ENCODE results near the gene MAP4. TPM values are rescaled to one million over a fixed set of nuclear protein-coding genes. Genes with fewer than 3 reads are reported as not detected.
A peak's percentile ranks its signal among the peaks of the same experiment; 100 is the strongest.
"Not testable (repeated sequence)": the region's sequence is repeated elsewhere in the genome, so short reads cannot be mapped to it uniquely, and the experiment has no call there.

The MAP4 gene
- total RNA-seq, 1 donor from 2014 or later: 319 TPM

- peaks cover 12% of the 10 kb centered on the region for H3K27me3 Mint-ChIP-seq (ENCODE audit: unreplicated experiment)
- H3K27ac Mint-ChIP-seq (ENCODE audit: unreplicated experiment): no peak overlapping the region
- TF ChIP-seq, protein P1, sequence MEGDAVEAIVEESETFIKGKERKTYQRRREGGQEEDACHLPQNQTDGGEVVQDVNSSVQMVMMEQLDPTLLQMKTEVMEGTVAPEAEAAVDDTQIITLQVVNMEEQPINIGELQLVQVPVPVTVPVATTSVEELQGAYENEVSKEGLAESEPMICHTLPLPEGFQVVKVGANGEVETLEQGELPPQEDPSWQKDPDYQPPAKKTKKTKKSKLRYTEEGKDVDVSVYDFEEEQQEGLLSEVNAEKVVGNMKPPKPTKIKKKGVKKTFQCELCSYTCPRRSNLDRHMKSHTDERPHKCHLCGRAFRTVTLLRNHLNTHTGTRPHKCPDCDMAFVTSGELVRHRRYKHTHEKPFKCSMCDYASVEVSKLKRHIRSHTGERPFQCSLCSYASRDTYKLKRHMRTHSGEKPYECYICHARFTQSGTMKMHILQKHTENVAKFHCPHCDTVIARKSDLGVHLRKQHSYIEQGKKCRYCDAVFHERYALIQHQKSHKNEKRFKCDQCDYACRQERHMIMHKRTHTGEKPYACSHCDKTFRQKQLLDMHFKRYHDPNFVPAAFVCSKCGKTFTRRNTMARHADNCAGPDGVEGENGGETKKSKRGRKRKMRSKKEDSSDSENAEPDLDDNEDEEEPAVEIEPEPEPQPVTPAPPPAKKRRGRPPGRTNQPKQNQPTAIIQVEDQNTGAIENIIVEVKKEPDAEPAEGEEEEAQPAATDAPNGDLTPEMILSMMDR (IDR thresholded peaks at IDR 0.05; ENCODE audit: partially characterized antibody, unreplicated experiment): no peak
- peaks cover 3% of the 10 kb centered on the region for H3K9me3 Mint-ChIP-seq (ENCODE audit: unreplicated experiment)
- peaks cover 2% of the 10 kb centered on the region for H3K4me1 Mint-ChIP-seq (ENCODE audit: low read depth, unreplicated experiment)
- no peak for DNase-seq
- no peaks in the 10 kb centered on the region for H3K36me3 Mint-ChIP-seq (ENCODE audit: unreplicated experiment)
- no peak overlapping the region for H3K4me3 Mint-ChIP-seq (ENCODE audit: unreplicated experiment)
Observed at GRCh38 chr3:47841786-47842349, 174.3 kb downstream of the MAP4 start.

GRCh38 chr3:47838503-47838902 lies 177.7 kb downstream of the MAP4 start:
- no peak for DNase-seq
- TF ChIP-seq, protein P1 (IDR thresholded peaks at IDR 0.05; ENCODE audit: partially characterized antibody, unreplicated experiment): no peak
- Mint-ChIP-seq H3K4me1 (ENCODE audit: low read depth, unreplicated experiment) (peaks cover 2% of the 10 kb centered on the region), H3K27ac (ENCODE audit: unreplicated experiment) (no peak overlapping the region), H3K36me3 (ENCODE audit: unreplicated experiment) (no peaks in the 10 kb centered on the region), H3K9me3 (ENCODE audit: unreplicated experiment) (peaks cover 2% of the 10 kb centered on the region), H3K27me3 (ENCODE audit: unreplicated experiment) (peaks cover 9% of the 10 kb centered on the region), H3K4me3 (ENCODE audit: unreplicated experiment) (no peak overlapping the region)

GRCh38 chr3:47836986-47837385 lies 179.2 kb downstream of the MAP4 start:
- H3K4me1 Mint-ChIP-seq (ENCODE audit: low read depth, unreplicated experiment): peaks cover 2% of the 10 kb centered on the region

GRCh38 chr3:47829482-47829881 lies 186.7 kb downstream of the MAP4 start:
- H3K9me3 Mint-ChIP-seq (ENCODE audit: unreplicated experiment); H3K4me1 Mint-ChIP-seq (ENCODE audit: low read depth, unreplicated experiment); H3K27ac Mint-ChIP-seq (ENCODE audit: unreplicated experiment); H3K4me3 Mint-ChIP-seq (ENCODE audit: unreplicated experiment); H3K36me3 Mint-ChIP-seq (ENCODE audit: unreplicated experiment); H3K27me3 Mint-ChIP-seq (ENCODE audit: unreplicated experiment); DNase-seq: not testable (repeated sequence)

More at GRCh38 chr3:47836986-47837385, 179.2 kb downstream of the MAP4 start:
- Mint-ChIP-seq H3K27ac (ENCODE audit: unreplicated experiment) (peak overlapping the region; percentile 39), H3K4me3 (ENCODE audit: unreplicated experiment) (no peak overlapping the region), H3K27me3 (ENCODE audit: unreplicated experiment) (peaks cover 11% of the 10 kb centered on the region), H3K36me3 (ENCODE audit: unreplicated experiment) (no peaks in the 10 kb centered on the region), H3K9me3 (ENCODE audit: unreplicated experiment) (peaks cover 2% of the 10 kb centered on the region)
- TF ChIP-seq, protein P1 (IDR thresholded peaks at IDR 0.05; ENCODE audit: partially characterized antibody, unreplicated experiment): no peak
- no peak for DNase-seq

GRCh38 chr3:47825590-47825989 lies 190.6 kb downstream of the MAP4 start:
- no peaks in the 10 kb centered on the region for H3K27me3 Mint-ChIP-seq (ENCODE audit: unreplicated experiment)
- H3K4me3 Mint-ChIP-seq (ENCODE audit: unreplicated experiment): peak overlapping the region; percentile 94
- peaks cover 6% of the 10 kb centered on the region for H3K9me3 Mint-ChIP-seq (ENCODE audit: unreplicated experiment)
- TF ChIP-seq, protein P1 (IDR thresholded peaks at IDR 0.05; ENCODE audit: partially characterized antibody, unreplicated experiment): no peak
- no peak for DNase-seq
- H3K36me3 Mint-ChIP-seq (ENCODE audit: unreplicated experiment): peaks cover 12% of the 10 kb centered on the region
- H3K27ac Mint-ChIP-seq (ENCODE audit: unreplicated experiment): peak overlapping the region; percentile 66
- H3K4me1 Mint-ChIP-seq (ENCODE audit: low read depth, unreplicated experiment): peaks cover 9% of the 10 kb centered on the region

Data from glutamatergic neuron (in vitro differentiated cells).